NCI-H345 treated with DMSO at 0.1 percent for 48 hours (cell line): ENCODE data around the gene TMCC3.
"Not testable (repeated sequence)": the region's sequence is repeated elsewhere in the genome, so short reads cannot be mapped to it uniquely, and the experiment has no call there.

ENCODE experiments used
- DNase-seq: peaks from one replicate; lab custom pipeline; 2025; ENCODE audit not compliant: unreplicated experiment; lab: John Stamatoyannopoulos, UW

Gene TMCC3

DNA sequence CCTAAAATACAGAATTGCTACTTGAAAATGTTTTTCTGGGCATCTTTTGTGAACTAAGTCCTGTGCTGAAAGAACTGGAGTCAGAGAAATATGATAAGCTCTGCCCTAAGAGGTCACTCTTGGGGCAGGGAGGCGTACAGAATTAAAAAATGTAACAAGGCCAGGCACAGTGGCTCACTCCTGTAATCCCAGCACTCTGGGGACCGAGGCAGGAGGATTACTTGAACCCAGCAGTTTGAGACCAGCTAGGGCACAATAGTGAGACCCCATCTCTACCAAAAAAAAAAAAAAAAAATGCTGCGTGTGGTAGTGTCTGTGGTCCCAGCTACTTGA lies 46.0 kb downstream of the TMCC3 start:
- no peak for DNase-seq

DNA sequence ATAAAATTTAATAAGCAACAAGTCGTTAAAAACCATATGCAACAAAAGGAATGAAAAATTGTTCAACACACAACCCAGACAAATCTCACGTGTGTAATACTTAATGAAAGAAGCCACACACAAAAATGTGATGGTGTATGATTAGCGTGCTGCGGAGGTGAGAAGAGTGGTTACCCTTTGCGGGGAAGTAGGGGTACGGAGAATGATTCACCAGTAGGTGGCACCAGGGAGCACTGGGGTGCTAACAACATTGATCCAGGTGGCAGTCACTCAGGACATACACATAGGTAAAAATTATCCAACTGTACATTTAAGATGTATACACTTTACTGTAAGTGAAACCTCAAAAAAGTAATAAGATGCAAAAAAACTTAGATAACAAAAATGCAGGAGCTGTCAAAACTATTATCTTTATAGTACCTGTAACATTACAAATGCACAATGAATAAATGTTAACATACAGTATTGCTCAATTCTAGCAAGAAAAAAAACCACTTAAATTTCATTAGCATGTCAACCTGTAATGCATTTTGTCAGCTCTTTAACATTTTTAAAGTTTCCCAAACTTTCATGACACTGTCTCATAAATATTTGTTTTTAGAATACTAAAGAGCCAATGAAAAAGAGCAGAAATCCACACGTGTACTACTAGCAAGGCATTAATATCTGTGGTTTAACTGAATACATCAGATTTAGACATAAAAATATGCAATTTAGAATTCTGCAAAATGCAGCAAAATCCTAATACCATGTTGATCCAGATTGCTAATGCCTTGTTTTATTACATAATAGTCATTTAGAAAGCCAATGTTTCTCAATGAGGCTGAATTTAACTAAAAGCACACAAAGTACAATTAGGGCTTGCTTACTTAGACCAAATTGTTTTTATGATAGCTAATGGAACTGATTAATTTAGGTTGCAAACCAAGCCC lies 46.7 kb downstream of the TMCC3 start:
- no peak for DNase-seq

DNA sequence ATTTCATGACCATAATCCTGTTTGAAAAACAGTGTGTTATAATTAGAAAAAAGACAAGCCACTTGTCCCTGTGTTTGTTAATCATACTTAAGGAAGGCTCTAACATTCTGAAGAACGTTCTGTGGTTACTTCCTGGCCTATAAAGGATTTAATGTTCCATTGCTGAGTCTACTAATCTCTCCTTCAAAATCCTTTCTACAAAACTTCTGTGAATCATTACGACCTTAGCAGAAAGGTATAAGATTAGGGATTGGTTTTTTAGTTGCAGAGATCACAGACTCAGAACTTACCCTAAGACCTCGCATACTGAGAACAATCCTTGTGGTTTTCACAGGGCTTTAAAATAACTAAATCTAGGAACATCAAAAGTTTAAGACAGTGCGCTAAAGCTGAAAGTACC lies 48.3 kb downstream of the TMCC3 start:
- DNase-seq = no peak

DNA sequence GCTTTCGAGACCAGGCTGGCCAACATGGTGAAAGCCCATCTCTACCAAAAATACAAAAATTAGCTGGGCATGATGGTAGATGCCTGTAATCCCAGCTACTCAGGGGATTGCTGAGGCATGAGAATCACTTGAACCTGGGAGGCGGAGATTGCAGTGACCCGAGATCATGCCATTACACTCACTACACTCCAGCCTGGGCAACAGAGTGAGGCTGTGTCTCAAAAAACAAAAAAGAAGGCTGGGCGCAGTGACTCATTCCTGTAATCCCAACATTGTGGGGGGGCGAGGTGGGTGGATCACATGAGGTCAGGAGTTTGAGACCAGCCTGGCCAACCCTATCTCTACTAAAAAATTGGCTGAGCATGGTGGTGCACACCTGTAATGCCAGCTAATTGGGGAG lies 49.0 kb downstream of the TMCC3 start:
- DNase-seq = not testable (repeated sequence)

DNA sequence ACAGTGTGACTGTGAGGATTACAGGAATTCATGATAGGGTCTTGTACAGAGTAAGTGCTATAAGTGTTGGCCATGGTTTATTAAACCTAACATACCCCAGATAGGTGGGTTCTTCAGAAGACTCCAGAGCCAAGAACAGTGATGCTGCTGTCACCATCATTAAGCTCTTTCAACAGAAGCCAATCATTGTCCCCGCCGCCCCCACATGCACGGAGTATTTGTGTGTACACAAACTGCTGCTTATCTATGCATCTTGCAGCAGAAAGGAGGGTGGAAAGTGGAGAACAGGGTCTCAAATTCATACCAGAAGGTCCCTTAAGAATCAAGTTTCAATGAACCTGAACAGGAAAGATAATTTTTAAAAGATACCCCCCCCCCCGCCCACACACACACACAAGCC lies 51.2 kb downstream of the TMCC3 start:
- no peak for DNase-seq

DNA sequence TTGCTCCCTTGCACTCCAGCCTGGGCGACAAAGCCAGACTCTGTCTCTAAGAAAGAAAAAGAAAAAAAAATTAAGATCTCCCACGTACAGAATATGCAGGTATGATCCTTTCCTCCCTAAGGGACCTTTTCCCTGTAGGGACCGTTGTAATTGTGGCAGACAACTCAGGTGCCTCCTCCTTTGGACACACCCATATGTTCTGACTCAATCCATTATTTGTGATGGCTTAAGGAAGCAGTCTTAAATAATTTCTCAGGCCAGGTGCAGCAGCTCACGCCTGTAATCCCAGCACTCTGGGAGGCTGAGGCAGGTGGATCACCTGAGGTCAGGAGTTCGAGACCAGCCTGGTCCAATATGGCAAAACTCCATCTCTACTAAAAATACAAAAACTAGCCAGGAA lies 53.1 kb downstream of the TMCC3 start:
- no peak for DNase-seq

DNA sequence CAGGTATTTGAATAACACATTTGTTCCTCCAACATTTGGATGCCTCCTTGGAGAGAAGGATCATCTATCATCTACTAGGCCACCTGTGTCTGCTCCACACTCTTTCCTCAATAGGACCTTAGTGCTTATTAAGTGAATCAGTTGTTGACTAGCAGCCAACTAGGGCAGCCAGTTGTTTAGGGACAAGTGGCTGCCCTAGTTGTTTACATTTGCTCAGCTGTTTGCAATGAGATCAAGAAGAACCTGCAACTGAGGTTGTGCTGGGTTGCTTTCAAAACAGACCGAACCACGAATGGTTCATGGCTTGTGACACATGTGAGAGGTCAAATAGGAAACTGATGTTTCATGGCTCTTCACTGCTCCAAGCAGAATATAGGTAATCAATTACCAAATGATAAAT lies 53.8 kb downstream of the TMCC3 start:
- DNase-seq = peak; percentile 75

DNA sequence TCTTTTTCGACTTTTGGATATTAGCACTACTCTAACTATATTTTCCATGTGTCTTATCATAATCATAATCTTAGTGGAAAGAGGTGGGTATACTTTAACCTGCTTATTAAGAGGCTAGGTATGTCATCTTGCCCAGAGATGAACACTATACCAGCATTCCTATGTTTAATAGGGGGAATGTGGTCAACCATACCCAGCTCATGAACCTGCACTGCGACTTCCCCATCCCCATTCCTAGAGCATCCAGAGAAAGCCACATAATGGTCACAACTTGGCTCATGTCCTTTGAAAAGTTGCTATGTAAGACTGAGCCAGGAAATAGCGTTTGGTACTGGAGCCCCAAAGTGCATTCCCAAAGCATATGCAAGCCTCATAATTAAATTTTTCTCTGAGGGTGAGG lies 55.2 kb downstream of the TMCC3 start:
- no peak for DNase-seq

DNA sequence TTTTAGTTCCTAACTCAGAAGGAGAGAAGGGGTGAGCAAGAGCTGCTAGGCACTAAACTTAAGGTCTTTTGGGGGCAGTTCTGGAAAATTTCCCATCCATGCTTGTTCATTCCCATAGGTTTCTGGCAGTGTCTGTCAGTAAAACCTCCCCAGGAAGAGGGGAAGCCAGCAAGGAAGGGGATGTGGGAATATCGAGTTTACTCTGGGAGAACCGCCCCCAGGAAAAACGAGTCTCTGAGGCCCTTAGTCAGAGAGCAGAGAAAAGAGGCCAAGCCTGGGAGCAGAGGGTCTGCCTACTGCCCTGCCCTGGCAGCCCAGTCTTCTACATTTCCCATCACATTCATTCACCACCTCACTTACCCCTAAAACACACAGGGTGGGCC lies 55.9 kb downstream of the TMCC3 start:
- DNase-seq = no peak

DNA sequence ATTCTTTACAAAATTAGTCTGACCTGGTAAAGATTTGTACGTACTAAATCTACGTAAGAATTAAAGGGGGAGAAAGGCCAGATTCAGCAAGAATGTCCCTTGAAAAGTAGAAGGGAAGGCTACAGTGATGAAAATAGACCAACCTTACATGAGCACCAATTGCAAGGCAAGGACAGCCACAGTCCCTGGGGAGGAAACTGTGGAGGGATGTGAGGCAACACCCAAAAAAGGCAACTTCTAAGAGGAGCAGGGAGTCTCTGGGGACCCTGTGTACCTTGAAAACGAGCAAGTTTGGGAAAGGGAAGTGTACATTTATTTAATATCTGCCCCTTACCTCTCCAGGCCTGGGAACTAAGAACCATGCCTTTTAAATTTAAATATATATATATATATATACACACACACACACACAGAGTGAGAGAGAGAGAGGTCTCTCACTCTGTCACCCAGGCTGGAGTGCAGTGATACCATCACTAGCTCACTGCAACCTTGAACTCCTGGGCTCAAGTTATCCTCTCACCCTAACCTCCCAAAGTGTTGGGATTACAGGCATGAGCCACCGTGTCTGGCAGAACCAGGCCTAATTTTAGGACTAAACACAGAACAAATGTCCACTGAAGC lies 56.4 kb downstream of the TMCC3 start:
- DNase-seq = no peak

DNA sequence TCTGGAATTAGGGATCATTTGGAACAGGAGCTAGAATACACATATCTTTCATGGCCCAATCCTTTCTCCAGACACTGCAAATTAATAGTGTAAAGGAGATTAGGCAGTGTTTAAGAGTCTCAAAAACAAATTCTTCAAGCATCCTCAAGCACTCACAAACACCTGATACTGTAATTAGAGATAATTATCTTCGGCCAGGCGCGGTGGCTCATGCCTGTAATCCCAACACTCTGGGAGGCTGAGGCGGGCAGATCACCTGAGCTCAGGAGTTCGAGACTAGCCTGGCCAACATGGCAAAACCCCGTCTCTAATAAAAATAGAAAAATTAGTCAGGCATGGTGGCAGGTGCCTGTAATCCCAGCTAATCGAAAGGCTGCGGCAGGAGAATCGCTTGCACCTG lies 57.6 kb downstream of the TMCC3 start:
- DNase-seq = not testable (repeated sequence)

DNA sequence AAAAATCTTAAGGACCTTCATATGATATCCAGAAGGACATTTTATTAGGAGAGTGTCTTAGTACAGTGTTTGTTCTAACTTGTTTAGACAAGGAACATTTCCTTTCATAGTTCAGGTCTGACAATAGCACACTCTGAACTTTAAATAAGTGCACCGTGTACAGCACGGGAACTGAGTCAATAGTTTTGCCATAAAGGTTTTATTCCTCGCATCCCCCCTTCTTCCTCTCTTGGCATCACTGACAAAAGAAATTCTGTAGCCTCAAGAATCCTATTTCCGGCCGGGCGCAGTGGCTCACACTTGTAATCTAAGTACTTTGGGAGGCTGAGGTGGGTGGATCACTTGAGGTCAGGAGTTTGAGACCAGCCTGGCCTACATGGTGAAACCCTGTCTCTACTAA lies 58.3 kb downstream of the TMCC3 start:
- DNase-seq = no peak

DNA sequence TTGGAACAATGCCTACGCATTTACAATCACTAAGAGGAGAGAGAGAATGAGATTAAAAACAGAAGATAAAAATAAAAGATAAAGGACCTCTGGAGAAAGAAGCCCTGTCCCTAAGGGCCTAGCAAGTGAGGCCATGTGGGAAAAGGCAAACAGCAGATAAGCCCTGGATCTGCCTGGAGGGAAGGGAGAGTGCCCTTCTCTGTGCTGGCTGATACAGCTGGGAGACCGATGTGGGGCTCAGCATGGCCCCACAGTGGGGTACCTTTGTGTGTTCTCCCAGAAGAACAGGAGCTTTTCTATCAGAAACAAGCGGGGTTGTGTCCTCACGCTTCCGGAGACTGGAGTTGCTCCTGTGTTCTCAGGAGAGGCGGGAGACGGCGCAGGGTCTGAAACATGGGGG lies 59.9 kb downstream of the TMCC3 start:
- peak; percentile 63 for DNase-seq

DNA sequence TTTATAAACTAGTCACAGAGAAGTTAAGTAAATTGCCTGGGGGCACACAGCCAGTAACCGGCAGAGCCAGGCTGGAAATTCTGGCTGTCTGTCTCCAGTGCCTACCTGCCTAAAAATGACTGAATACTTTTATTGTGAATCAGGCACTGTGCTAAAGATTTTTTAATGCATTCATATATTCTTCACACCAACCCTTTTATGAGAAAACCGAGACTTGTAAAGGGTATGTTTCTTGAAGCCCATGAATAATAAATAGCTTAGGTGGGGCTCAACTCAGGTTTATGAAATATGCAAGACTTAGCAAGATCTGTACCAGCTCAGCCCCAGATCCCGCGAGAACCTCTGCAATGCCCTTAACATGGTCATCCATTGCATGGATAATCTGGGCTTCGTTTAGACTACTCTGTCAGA lies 60.8 kb downstream of the TMCC3 start:
- no peak for DNase-seq

DNA sequence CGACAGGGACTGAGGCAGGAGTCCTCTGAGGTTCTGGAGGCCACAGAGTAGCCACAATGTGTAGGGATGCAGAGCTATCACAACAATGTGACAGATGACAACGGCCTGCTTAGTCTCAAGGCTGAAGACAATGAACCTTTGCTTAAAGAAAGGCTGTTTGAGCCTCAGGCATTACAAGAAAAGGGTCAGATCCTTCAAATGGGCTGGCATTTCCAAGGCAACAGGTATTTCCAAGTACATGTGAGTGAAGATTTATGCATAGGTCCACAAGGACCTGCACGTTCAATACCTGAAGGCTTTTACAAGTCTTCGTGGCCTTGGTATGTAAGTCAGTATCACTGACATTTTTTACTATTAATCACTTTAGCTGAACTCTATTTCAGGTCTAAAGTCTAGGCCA lies 62.0 kb downstream of the TMCC3 start:
- DNase-seq = no peak

DNA sequence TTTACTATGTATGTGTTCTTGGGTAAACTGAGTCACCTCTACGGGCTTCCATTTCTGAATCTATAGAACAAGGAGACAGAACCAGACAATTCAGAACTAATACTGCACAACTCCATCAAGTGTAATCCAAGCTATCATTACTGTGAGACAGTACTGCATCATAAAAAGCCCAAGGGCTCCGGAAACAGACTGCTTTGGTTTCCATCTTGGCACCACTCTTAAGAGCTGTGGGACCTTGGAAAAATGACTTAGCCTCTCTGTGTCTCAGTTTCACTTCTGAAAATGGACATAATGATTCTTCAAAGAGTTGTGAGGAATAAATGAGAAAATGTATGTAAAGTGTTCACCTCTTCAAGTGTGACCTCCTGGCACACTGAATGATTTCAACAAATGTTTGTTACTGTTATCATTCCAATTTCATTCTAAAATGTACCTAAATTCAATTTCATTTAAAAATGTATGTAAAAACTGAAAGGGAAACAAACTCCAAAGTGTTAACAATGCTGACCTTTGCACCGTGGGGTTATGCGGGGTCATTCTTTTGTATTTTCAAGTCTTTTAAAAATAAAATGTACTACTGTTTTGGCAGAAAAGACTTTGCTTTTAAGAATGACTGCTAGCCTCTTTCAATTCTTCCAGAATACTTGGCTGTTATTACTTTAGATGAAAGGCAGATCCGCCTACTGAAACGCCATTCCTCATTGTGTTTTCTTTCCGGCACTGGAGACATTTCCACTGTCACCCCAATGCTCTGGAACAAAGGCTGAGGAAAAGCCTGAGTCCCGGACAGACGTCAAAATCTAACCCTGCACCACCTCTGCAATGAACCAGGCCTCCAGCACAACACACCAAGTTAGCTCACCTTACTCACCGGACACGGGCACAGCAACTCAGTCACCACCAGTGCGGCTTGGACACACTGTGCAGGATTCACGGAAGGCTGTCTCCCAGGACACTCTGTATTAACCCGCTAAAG lies 62.8 kb downstream of the TMCC3 start:
- DNase-seq = no peak

DNA sequence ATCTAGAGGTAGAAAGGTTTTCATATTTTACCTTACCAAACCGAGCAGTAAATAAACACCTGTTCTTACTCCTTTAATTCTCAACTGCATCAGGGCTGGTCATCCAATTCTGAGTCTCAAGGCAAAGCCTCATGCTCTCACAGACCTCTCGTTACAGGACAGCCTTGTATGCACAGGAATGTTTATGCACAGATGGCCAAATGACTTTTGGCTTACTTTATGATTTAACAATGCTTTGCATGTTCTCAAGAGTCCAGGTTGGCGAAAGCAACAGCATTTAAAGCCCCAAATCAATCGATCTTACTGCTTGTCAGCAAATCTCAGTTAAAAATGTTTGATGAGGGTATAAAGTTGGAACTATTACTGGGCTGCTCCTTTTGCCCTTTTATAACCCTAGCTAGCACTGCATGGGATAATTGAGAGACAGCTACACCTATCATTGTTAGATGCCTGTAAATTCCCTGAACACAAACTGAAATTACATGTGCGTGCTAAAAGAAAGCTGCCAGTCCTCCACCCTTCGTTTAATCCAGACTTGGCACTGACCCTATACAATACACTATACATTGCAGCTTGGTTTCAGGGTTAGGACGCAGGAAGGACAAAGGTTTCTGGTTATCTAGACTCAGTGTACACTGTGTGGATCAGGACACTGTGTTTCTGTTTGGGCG lies 63.6 kb downstream of the TMCC3 start:
- DNase-seq = no peak

DNA sequence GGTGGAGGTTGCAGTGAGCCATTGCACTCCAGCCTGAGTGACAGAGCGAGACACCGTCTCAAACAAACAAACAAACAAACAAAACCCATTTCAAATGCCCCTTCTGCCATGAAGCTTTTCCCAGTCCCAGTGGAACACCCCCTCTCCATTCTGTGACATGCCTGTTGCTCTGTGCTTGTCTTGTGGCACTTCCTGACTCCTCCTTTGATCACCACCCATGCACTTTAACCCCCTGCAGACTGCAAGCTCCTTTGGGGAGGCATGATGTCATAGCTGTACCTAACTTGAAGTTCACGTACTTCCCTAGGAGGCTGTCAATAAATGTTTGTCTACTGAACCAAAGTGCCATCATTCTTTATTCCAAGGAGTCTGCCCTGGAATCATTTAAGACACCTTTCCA lies 64.7 kb downstream of the TMCC3 start:
- DNase-seq = no peak

DNA sequence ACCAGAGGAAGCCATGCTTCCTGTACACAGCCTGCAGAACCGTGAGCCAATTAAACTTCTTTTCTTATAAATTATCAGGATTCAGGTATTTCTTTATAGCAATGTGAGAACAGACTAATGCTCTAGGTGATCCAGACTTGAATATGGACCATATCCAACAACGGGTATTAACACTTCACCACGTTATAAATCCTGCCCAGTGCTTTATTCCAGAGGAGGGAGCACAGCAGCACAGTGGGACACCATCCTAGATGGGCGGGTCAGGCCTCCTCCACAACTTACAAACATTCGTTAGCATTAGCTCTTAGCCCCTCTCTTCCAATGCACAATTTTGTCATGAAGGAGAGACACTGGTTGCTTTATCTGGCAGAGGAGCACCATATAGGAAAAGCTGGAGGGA lies 66.0 kb downstream of the TMCC3 start:
- no peak for DNase-seq

DNA sequence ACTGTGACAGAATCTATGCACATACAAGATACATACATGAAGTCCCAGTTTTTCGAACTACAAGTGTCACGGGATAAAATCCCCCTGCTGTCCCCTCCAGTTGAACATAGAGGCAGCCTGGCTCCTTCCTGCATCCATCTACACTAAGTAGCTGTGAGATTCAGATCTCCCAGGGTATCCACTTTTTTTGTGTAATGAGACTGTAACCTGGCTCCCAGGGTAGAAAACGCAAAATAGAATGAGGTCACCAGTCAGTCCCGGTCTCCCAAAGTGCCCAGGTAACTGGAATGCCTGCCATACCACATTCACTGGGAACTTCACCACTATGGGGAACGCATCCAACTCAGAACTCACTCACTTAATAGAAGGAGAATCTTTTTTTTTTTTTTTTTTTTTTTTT lies 67.8 kb downstream of the TMCC3 start:
- DNase-seq = no peak
